Urothelium cell line (cell line): ENCODE measurements around the gene BCAS3.

ENCODE experiments used
- DNase-seq: peaks from one replicate; pipeline ENCODE4 v3.0.0; 2011; ENCODE audit warnings: low spot score, mixed read lengths
- FAIRE-seq: peaks from 2 replicates; lab custom pipeline; 2011; peaks lifted over from hg19 to GRCh38; lab: Jason Lieb, UNC

Gene BCAS3

DNA sequence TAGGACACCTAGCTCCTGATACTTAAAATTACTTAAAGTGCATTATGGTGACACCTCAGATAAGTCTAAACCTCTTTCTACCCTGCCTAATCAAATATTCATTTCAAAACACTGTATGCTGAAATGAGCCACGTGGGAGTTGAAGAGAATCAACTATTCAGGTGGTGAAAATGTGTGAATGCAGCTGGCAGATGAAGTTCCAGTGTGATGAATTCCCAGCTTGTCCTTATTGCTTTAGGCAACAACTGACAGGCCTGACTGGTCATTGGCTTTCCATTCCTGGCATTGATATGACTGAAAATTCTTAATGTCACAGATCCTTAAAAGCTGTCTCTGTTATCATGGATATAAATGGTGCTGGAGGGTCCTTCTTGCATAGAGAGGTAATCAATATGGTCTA is 420.1 kb downstream of the BCAS3 start:
- peak; percentile 37 for FAIRE-seq
- no peak for DNase-seq

DNA sequence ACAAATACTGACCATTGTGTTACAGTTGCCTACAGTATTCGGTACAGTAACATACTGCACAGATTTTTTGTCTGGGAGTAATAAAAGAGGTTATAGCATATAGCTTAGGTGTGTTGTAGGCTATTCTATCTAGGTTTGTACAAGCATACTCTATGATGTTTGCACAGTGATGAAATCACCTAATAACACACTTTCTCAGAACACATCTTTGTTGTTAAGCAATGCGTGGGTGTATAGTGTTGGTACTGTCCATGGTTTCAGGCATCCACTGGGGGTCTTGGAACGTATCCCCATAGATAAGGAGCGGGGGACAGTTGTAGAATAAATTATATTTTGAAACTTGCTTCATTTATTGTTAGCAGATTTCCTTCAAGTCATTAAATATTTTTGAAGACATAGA is 428.7 kb downstream of the BCAS3 start:
- no peak for FAIRE-seq

DNA sequence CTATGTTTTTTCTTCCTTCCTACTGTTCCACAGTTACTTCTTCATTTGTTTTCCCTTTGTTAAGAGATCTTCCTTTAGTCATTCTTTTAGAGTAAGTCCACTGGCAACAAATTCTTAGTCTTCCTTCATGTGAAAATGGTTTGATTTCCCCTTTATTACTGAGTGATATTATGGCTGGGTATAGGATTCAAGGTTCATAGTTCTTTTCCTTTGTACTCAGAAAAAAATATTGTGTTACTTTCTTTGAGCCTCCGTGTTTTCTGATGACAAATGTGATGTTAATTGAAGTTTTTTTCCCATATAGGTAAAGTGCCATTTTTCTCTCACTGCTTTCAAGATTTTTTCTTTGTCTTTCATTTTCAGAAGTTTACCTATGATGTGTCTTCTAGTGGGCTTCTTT is 438.9 kb downstream of the BCAS3 start:
- FAIRE-seq (no peak), DNase-seq (no peak)

More for the DNA sequence above, 428.7 kb downstream of the BCAS3 start:
- no peak for DNase-seq

DNA sequence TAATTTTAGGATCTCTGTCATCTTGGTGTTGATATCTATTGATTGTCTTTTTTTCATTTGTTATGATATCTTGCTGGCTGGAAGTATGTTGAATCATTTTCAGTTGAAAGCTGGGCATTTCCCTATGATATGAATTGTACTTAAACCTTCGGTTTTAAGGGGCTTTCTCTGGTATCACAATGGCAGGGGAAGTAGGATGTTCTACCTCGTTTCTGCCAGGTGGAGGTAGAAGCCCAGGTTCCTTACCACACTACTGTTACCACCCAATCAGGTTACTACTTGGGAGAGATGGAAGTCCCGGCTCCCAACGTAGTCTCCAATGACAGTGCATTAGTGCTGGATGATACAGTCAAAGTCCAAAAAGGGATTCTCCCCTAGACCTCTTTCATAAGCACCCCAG is 440.3 kb downstream of the BCAS3 start:
- FAIRE-seq (no peak), DNase-seq (no peak)

DNA sequence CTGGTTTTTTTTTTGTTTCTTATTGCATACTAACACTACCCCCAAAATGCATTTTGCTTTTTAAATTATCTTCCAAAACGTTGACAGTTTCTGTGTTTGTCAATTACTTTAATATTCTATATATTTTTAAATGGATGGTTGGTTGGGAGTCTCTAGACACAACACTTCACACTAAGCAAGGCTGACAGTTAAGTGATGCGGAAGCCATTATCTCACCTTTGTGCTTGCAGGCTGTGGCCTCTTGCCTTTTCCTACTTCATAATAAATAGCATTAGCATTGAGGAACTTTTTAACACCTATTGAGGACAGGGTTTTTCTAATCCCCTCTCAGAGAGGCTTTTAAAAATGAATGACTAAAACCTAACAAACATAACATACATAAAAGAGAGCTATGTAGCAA is 441.2 kb downstream of the BCAS3 start:
- FAIRE-seq (no peak), DNase-seq (no peak)

DNA sequence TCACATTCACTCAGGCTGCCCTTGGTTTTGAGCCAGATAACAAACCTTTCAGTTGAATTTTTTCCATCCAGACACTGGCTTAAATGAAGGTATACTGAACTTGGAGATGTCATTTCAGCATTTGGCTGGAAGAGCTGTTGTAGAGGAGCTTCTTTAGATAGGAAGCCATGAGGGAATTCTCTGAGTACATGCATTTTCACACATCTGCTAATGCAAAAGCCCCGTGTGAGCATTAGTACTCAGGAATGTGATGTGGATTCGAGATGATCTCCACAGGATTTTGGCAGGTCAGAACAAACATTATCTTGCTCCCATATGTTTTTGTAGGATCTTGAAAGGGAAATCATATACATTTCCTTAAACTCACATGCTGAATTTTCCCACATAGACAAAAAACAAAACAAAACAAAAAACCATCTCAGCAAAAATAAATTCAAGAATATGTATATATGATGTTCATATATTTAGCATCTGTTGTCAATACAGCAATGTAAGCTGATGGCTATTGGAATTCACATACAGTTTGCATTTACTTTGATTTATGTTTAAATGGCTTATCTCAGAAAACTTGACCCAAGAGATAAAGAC is 444.8 kb downstream of the BCAS3 start:
- no peak for DNase-seq
- no peak for FAIRE-seq

DNA sequence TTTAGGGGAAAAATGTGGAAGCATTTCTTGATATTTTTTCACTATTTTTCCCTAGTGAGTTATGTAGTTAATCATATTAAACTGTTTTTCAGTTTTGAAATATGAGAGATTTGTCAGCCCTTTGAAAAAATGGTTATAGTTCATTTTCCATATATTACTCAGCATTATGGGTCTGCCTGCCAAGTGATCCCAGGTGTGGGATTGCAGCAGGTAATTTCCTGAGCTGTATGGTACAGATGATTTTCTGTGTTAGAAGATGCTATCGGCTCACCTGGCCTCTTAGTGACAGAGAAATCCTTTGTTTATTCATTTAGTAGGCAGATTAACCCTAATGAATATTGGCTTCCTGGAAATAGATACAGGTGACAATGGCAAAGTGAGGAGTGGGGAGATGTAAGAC is 446.9 kb downstream of the BCAS3 start:
- DNase-seq (no peak), FAIRE-seq (no peak)

DNA sequence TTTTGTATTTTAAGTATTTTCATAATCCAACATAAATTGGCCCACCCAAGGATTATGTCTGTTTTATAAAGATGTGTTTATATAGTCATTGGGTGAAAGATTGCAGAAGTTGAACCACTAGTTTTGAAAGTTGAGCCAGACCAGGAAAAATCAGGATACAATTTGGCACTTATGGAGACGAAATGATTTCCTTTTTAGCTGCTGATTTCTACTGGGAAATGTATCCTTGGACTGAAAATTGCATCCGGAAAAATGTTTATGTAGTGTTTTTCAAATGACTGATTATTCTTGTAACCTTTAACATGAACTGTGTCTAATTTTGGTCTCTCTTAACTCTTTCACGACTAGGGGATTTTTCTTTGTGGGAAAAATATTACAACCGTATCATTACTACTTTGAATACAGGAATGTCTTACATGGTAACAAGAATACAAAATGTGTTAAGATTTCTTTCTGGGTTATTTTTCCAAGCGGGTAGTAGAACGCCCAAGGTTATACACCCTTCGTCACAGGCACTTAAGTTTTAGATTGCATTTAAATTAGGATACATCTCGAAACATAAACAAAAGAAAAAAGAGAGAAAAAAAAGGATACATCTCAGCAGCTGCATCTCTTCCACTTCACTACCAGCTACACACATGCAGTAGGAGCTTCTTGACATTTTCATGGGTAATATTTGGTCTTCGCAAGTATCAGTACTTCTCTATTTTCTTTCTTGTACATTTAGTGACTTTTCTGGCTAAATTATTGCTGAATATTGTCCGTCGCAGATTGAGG is 449.0 kb downstream of the BCAS3 start:
- no peak for DNase-seq
- no peak for FAIRE-seq

DNA sequence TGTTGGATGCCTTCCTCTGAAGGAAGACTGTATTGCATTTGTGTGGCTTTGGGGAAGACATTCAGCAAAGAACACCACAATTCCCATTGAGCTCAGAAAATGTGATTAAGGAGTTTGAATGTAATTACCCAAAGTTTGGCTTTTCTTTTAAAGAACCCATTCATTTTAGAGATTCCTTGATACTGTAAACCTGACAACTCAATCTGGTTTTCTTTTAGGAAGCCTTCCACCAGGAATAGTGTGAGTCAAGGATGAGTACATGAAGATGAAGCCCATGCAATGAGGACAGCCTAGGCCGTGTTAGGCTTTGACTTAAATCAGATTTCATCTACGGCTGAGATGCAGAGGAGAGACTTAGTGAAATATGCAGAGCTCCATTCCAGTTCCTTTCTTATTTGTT is 450.3 kb downstream of the BCAS3 start:
- DNase-seq (no peak), FAIRE-seq (peak; percentile 32)

DNA sequence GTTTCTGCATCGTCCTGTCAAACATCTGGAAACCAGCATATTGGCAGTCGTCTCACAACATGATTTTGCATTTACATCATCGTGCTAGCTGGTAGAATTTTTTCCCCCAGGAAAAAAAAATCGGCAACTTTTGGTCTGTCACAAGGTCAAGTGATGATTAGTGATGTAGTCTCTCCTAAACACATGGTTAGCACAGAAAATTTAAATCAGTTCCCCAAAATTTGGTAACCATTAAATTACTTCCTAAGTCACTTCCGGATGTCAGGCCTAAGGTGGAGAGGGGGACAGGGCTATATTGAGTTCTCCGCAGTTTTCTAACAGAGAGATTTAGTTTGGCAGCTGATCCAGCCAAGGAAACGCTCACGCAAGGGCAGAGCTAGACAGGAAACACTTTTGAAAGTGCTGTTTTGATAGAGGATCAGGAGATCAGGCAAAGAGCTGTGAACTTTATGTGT is 451.0 kb downstream of the BCAS3 start:
- DNase-seq, result no peak
- no peak for FAIRE-seq

DNA sequence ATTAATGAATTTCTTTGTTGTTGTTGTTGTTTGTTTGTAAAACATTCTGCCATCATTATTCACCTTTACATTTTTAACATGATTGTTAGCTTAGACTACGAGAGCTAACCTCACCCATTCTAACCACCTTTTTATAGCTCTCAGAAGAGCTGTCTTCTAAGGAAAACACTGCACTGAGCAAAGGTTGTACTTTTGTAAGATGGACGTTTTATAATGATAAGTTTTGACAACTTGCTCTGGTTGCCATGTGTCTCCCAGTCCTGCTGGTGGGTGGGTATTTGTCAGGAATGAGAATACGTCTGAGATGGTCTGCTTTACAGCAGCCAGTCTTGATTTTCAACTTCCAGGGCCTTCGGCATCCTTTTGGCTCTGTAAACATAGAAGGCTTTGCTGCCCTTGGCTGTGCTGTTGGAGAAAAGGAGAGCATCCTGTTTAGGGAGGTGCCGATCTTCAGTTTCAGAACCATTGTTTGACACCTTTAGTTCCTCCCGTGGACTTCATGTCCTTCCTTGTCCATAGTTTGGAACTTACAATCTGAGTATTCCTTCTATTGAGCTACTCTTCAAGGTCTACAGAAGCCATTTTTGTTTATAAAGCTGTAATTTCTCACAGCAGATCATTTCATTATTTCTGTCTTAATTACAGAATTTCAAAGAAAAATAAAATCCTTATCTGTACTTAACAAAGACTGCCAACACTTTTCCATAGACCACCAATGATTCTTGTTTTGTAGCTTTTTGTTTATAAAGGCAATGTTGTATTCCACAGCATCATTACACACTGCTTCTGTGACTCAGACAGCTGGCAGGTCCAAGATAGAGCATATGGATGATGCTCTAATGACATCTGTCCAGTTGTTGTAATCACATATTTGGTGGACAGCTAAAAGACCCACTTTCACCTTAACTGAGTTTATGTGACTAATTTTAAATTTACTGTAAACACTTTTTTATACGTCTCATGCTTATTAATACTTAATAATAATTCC is 451.9 kb downstream of the BCAS3 start:
- DNase-seq, result no peak
- FAIRE-seq, result no peak

DNA sequence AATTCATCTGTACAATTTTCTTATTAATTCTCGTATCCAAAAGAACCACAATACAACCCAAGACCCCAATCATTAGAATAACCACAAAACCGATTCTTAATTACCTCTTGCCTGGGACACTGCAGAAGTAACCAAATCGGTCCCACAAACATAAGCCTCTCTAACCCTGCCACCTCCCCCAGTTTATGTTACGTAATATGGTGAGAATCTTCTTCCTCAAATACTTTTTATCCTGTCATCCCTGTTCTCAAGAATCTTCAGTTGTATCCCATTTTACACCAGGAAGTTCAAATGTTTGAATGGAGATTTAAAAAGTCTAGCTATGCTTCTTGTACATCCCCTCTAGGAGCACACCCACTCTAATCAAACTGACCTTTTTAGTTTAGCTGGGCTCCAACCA is 452.7 kb downstream of the BCAS3 start:
- FAIRE-seq (no peak), DNase-seq (no peak)

DNA sequence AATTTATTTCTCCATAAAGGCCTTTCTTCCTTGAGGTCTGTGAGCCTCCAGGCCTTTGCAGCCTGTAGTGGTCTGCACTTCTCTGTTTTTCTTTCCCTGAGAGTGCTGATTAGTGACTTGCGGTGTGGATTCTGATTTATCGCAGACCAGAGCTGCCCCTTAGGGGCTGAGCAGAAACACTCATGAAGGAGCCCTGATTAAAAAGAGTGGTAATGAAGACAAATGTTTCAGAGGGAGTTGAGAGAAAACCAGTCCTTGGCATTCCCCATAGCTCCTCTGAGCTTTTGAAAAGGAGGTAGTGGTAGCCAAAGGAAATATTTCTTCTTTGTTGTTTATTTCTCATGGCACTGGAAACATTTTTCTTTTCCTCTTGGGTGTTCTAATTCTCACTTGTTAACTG is 453.9 kb downstream of the BCAS3 start:
- FAIRE-seq (no peak), DNase-seq (no peak)

DNA sequence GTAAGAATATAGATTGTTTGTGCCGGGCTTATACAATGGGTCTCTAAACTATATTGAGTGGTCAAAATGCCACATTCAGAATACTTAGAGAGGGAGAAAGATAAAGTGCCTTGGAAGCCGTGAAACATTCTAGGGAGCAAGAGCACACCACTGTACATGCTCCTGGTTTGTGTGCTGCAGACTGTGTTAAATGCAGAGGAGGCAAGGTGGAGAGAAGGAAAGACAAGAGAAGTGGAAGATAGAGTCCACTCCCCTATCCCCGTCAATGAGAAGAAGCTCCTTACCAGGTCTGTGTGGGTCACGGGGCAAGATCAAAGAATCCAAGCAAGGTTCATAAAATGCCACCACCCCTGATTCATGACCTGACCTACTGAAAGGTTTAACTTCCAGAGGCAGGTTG is 454.9 kb downstream of the BCAS3 start:
- FAIRE-seq (no peak), DNase-seq (no peak)

DNA sequence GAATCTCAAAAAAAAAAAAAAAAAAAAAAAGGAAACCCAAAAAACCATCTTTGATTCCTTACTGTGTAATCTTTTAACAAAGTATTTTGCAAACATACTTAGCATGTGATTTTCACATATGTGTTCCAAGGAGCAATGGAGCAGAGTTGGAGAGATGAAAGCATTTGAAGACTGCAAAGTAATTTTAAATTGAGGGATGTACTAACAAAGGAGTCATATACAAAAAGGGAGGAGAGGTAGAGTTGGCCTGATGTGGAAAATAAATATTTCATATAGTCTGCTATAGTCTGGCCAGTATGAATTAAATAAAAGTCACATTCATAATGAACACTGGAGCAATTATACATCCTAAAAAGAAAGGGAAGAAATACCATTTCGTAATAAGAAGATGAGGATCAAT is 456.2 kb downstream of the BCAS3 start:
- DNase-seq, result no peak
- FAIRE-seq, result no peak

DNA sequence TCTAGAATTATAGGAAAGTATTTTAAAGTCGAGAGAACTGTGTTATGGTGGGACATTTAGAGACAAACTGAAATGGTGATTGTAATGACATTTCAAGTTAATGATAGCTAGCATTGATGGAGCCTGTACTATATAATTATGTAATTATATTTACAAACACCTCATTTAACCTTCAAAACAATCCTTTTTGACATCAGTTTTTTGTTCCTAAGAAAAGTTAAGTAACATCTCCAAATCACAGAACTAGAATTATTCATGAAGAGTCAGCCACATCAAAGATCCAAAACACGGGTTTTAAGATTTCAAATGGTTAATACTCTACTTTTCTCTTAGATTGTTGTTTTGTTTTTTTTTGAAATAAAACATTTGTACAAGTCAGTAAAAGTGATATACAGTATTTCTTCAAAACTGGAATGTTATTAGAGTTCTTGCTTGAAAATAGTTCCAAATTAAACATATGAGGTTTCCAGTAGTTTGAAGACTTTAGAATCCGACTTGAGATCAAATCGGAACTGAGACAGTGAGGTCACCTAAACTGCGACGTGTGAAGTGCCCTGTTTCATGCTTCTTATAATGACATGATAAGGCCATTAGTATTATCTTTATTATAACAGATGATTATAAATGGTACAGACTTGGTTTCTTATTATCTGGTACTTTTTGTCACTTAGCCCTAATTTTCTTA is 457.0 kb downstream of the BCAS3 start:
- FAIRE-seq (no peak), DNase-seq (no peak)

DNA sequence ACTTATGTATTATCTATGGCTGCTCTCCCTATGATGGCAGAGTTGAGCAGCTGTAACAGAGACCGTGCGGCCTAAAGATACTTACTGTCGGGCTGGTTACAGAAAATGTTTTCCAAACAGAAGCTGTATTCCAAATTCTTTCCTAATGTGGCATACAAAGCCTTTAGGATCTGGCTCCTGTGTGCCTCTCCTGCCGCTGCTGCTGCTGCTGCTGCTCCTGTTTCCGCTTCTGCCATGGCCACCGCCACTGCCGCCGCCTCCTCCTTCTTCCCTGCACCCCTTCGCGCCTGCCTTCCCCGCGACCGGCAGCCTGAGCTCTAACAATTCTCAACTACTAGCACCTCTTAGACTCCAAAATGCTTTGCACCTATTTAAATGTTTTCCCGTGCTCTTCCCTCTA is 458.1 kb downstream of the BCAS3 start:
- peak; percentile 50 for FAIRE-seq
- DNase-seq, result no peak

DNA sequence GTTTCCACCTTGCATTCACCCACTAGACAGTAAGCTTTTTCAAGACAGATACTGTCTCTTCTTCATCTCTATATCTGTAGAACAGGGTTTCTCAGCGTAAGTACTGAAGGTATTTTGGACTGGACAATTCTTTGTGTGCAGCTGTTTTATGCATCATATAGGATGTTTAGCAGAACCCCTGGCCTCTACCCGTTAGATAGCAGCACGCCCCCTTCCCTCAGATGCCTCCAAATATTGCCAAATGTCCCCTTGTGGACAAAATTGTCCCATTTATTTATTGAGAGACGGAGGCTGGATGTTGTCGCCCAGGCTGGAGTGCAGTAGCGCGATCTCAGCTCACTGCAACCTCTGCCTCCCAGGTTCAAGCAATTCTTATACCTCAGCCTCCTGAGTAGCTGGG is 458.6 kb downstream of the BCAS3 start:
- DNase-seq, result no peak
- peak; percentile 37 for FAIRE-seq

DNA sequence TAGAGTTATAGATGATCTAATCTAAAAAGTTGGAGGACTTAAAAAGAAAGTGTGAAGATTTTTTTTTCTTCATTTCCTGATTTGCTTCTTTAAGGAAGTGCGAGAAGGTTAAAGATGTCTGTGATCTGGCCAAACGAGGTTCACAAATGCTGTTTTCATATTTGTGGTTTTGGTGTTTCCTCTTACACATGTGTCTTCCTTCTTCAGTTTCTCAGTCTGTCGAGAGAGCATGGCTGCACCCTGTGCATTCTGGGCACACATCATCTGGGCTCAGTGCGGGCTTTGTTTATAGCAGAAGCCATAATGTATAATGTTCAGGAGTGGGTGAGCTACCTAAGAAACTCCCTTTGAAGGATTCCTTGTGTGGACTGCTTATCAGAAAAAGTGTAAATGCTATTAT is 461.6 kb downstream of the BCAS3 start:
- peak; percentile 83 for FAIRE-seq
- DNase-seq, result peak; percentile 67

DNA sequence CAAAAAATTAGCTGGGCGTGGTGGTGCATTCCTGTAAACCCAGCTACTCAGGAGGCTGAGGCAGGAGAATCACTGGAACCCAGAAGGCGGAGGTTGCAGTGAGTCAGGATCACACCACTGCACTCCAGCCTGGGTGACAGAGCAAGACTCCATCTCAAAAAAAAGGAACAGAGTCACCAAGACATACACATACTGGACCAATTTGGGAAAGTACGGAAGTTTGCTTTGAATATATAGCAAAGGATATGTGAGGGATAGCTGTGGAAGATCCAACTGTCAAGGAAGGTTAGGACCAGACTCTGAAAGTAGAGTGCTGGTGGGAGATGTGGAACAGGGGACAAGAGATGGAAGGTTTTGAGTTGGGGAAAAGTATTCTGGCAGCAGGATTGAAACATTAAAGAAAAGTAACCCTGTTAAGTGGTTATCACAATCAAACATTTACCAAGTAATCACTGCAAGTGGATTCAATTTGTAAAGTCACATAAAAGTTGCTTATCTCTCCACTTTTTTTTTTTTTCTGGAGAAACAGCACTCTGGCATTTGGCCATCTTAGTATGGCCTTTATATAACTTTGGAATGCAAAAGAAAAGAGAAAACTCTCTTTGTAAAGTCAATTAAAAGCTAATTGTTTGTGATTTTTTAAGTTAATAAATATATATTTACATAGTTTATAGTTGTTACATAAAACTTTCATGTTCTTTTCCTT is 462.6 kb downstream of the BCAS3 start:
- DNase-seq (no peak), FAIRE-seq (peak; percentile 40)
